HG03521 (cell line): ENCODE measurements around the gene NMRAL1.

Source experiments
- ATAC-seq: cut with Tn5 transposase; IDR thresholded peaks from one replicate; pipeline ENCODE4 v1.9.1; 2021; ENCODE audit warnings: mild to moderate bottlenecking, moderate library complexity; ENCODE audit not compliant: unreplicated experiment

NMRAL1 gene

DNA sequence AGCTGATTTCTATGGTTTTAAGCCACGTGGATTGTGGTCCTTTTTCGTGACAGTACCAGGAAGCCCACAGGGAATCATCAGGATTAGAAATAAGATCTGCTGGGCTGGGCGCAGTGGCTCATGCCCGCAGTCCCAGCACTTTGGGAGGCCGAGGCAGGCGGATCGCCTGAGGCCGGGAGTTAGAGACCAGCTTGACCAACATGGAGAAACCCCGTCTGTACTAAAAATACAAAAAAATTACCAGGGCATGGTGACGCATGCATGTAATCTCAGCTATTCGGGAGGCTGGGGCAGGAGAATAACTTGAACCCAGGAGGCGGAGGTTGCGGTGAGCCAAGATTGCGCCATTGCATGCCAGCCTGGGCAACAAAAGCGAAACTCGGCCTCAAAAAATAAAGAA is 6.5 kb downstream of the NMRAL1 start:
- ATAC-seq = no peak

DNA sequence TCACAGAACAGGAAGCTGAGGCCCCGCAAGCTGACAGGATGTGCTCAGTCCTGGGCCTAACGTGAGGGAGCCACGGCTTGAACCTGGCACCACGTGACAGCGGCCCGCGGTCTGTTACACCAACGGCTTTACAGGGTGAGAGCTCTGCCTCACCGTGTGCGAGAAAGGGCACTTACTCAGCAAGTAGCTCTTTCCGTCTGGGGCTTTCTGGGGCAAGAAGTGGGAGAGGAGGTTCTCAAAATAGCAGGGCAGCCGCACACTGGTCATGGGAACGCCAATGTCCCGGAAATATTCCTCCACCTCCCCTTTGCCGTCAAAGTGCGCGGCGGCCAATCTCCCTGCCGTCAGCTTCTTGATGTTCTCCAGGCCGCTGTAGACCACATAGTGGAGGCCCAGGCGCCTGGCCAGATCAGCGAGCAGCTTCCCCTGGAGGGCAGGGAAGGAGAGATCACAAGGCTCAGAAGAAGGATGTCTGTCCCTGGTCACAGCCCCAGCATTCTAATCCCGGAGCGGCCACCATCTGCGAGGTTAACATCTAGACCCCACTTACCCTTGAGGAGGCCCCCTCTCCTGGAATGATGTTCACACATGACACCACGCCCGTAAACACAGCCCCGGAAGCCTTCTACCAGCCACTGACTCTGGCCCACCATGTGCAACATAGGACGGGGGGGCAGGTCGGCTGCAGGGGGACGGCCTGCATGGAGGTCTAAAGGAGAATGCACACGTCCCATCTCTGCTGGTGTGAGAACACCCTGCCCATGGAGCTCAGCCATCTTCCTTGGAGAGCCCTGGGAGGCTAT is 8.2 kb downstream of the NMRAL1 start:
- no peak for ATAC-seq

GRCh38 chr16:4463522-4464163 is 10.8 kb downstream of the NMRAL1 start:
- no peak for ATAC-seq

DNA sequence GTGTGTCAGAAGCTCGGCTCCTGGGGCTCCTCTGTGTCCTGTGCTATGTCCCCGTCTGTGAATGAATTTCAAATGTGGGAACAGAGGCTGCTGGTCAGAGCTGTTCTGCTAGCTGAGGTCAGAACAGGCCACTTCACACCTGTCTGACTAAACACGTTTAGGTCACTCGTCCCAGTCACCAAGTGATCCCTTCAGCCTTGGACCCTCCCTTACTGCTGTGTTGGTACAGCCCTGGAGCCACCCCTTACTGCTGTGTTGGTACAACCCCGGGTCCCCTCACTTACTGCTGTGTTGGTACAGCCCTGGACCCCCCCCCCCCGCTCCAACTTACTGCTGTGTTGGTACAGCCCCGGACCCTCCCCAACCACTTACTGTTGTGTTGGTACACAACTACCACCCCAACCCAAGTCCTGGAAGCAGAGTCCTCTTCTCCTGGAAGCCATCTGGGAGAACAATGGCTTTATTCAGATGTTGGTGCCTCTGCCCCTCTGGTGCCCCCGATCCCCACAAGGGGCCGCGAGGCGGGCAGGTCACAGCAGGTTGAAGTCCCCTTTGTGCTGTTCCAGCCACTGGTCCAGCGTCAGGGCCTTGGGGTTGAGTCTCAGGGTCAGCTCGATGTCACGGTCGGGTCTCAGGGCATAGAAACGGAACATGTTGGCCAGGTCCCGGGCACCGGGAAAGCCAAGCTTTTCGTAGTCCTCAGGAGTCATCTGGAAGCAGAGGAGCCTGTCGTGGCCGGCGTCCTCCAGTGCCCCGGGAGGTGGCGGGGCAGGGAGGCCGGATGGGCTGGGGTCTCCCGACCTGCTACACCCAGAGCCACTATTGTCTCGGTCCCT is 13.0 kb downstream of the NMRAL1 start:
- ATAC-seq = no peak

GRCh38 chr16:4460936-4461249 is 13.5 kb downstream of the NMRAL1 start:
- no peak for ATAC-seq

DNA sequence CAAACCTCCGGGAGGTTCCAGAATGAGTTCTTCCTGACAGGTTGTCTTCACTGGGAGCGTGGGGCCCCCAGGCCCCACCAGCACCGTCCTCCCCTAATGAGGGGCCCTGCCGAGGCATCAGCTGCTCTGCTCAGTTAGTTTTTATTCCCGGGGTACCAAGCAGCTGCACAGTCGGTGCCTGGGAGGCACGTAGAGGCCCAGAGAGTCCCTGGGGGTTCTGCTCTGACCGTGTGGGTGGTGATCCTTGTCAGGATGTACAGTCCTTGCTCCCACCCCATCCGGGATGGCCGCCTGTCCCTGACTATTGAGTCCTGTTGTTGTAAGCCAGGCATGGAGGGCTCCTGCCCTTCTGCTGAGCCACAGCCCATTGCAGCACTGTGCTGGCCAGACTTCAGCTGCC is 18.5 kb downstream of the NMRAL1 start:
- ATAC-seq = no peak

DNA sequence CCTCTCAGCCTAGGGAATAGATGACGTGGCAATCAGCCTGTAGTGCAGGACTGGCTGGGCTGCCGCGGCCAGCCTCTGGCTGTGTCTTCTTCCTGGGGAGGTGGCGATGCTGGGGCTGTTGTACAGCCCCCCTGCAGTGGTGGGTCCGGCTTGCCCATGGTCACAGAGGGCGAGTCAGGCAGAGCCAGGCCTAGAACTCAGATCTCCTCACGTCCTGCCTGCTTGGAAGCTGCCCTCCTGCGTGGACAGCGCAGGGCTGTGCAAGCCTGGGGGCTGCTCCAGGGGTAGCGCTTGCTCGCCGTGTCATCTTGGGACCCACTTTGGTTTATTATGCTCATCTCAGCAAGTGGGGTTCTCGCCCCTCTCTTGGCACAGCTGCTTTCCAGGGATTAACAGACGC is 19.3 kb downstream of the NMRAL1 start:
- ATAC-seq = no peak

GRCh38 chr16:4454623-4455022 is 19.8 kb downstream of the NMRAL1 start:
- ATAC-seq = no peak

- no peak for ATAC-seq
Observed at GRCh38 chr16:4452674-4453073, 21.8 kb downstream of the NMRAL1 start.

DNA sequence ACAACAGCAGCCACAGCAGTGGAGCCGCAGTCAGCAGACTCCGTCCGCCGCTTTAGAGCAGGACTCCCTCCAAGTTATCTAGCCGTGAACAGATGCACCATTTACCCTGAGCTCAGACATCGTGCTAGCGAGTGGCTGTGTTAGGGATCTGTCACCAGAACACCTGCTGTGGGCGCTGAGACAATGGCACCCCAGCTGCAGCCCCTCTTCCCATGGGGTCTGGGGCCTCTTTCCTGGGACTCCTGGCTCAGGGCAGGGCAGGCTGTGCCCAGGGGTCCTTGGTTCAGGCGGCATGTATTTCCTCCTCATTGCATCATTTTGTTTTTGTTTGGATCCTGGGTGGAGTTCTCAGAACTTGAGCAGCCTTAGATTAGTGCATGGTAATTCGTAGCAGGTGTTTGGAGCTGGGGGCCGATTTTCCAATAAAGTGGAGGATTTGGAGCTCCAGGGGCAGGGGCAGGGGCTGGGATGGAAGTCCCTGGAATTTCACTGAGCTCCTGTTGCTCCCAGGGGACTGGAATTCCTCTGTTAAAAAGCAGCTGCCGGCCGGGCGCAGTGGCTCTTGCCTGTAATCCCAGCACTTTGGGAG is 23.4 kb downstream of the NMRAL1 start:
- no peak for ATAC-seq

DNA sequence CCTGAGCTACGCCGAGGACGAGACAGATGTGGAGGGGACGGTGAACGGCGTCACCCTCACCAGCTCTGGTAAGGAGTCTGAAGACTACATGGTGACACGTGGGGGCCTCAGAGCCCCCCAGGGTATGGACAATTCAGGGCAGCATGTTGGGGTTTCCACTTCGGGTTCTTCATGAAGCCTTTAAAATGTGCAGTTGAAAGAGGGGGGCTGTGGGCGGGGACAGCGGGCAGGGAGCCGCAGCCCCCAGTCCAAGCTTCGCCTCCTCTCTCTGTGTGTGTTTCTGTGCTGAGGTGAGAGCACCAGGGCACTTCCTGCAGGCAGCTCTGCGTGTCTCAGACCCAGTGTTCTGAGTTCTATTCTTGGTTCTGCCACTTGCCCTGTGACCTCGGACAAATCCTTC is 24.0 kb downstream of the NMRAL1 start:
- ATAC-seq = no peak

- no peak for ATAC-seq
Observed at GRCh38 chr16:4443986-4444385, 30.4 kb downstream of the NMRAL1 start.

GRCh38 chr16:4443271-4443670 is 31.2 kb downstream of the NMRAL1 start:
- no peak for ATAC-seq

DNA sequence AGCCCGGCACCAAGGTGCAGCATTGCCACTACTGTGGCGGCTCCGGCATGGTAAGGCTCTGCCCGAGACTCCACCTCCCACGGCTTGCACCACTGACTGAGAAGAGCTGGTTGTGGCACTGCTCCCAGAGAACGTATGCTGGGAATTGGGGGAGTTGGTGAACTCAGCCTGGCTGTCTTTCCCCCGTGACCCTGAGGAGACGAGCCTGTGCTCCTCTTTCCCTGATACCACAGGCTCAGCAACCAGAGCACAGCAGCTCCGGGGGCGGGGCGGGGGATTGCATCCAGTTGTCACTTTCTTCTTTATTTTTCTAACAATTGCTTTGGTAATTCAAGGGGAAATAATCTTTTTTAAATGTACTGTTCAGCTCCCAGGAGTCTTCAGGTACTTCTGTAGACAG is 32.1 kb downstream of the NMRAL1 start:
- ATAC-seq = no peak

- ATAC-seq = no peak
Observed at GRCh38 chr16:4437366-4437765, 37.1 kb downstream of the NMRAL1 start.

GRCh38 chr16:4435337-4436067 is 38.9 kb downstream of the NMRAL1 start:
- no peak for ATAC-seq

- no peak for ATAC-seq
Observed at GRCh38 chr16:4433914-4434787, 40.3 kb downstream of the NMRAL1 start.

DNA sequence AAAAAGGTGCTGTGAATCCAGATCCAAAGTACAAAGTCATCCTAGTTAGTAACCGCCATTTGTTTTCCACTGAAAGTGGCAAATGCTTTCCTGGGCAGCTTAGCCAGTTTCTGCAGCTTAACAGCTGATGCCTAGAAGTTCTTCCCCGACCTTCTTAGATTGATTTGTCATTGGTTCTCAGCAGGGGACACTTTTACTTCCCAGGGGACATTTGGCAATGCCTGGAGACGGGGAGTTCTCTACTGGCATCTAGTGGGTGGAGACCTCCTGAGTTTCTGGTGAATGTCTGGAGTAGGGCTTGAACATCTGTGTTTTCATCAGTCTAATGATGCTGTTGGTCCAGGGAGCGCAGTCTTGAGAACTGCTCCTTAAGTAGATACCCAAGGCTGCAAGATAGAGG is 41.2 kb downstream of the NMRAL1 start:
- ATAC-seq = no peak

- ATAC-seq = no peak
Observed at GRCh38 chr16:4431023-4431422, 43.4 kb downstream of the NMRAL1 start.

- ATAC-seq = no peak
Observed at GRCh38 chr16:4428500-4428899, 45.9 kb downstream of the NMRAL1 start.
